HL-60/S4 treated with retinoic acid at 250 ng/mL for 4 days and 3 days (cell line): ENCODE results near the gene SNX9.
"Not testable (repeated sequence)": the region's sequence is repeated elsewhere in the genome, so short reads cannot be mapped to it uniquely, and the experiment has no call there.

Source experiments
- in situ Hi-C: fragments of 300-500 bp; cut with MboI; formaldehyde crosslinking; loops from 2 replicates; pipeline ENCODE4 v1.7.0; 2022; ENCODE audit warnings: low sequenced_read_pairs

The SNX9 gene

GRCh38 chr6:157946865-157947532 lies 124.0 kb downstream of the SNX9 start:
- in situ Hi-C loops, result no loop called here

GRCh38 chr6:157950899-157951298 lies 127.9 kb downstream of the SNX9 start:
- in situ Hi-C loops, result not testable (repeated sequence)

DNA sequence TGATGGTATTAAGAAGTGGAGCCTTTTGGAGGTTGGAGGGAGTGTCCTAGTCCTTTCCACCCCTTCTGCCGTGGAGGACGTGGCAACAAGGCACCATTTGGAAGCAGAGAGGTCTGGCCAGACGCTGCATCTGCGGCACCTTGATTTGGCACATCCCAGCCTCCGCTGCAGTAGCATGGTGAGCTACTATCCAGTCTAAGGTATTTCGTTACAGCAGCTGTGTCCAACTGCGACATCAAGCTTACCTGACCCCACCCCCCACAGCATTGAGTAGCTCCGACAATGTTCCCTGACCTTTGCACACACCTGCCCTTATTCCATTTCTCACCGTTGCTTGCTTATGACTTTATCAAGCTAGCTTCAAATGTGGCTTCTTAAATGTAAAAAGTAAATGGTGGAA lies 128.8 kb downstream of the SNX9 start:
- in situ Hi-C loops, result no loop called here

DNA sequence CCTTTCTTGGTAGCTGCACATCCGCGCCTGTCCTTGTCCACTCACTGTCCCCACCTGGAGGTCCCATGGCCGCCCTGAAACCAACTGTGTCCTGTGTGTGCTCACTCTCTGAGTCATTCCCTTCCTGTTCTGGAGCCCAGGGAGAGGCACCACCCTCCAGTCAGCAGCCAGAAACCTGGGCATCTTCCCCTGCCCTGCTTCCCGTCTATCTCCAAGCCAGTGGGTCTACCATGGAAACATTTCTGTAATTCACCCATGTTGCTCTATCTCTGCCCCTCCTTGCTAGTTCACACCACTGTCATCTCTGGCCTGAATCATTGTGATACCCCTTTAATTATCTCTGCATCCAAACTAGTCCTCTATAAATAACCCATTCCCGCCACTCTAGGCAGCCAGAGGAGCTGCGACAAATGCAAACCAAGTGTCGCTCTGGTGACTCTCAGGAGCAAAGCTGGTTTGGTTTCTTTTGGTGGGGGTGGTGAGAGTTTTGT lies 129.9 kb downstream of the SNX9 start:
- in situ Hi-C loops, result no loop called here

DNA sequence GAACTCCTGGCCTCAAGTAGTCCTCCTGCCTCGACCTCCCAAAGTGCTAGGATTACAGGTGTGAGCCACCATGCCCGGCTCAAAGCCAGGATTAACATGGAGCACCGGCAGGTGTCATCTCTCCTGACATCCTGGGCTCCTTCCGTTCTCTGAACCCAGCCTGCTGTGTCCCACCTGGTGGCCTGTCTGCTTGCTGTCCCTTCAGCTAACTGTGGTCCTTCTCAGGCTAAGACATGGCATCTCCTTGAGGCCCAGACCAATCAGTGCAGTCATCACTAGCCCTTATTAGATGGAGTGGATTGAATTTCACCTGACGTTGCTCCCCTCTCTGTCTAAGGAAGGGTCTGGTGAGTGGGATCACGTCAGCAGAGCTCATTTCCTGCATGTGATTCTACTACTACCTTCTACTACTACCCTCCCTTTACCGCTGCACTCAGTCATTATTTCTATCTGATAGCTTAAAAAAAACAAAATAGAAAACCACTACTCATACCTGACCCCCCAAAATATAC lies 130.6 kb downstream of the SNX9 start:
- in situ Hi-C loops, result no loop called here

GRCh38 chr6:157954150-157955117 lies 131.4 kb downstream of the SNX9 start:
- in situ Hi-C loops, result no loop called here

GRCh38 chr6:157955675-157956074 lies 132.6 kb downstream of the SNX9 start:
- in situ Hi-C loops, result no loop called here

- in situ Hi-C loops, result no loop called here
These were observed 133.2 kb downstream of the SNX9 start for GRCh38 chr6:157956171-157956730.

DNA sequence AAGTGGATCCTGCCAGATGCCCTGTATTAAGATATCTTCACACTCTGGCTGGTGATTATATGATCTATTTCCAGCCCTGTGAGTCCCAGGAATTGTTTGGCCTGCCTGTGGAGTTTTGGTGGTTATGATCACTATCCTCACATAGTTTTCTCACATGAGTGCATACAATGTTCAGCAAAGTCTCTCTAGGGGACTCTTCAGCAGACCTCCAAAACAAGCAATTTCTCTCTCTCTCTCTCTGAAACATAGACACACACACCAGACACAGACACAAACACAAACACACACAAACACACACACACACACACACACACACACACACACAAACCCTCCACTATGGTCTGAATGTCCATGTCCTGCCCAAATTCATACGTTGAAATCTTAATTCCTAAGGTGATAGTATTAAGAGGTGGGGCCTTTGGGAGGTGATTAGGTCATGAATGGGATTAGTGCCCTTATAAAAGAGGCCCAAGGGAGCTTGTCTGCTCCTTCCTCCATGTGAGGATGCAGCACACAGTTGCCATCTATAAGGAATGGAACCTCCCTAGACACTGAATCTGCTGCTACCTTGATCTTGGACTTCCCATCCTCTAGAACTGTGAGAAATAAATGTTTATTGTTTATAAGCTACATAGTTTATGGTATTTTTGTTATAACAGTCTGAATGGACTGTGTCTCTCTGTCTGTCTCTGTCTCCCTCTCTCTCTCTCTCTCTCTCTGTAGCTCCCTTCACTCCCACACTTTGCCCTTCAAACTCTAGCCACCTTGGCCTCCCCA lies 136.6 kb downstream of the SNX9 start:
- in situ Hi-C loops, result no loop called here

DNA sequence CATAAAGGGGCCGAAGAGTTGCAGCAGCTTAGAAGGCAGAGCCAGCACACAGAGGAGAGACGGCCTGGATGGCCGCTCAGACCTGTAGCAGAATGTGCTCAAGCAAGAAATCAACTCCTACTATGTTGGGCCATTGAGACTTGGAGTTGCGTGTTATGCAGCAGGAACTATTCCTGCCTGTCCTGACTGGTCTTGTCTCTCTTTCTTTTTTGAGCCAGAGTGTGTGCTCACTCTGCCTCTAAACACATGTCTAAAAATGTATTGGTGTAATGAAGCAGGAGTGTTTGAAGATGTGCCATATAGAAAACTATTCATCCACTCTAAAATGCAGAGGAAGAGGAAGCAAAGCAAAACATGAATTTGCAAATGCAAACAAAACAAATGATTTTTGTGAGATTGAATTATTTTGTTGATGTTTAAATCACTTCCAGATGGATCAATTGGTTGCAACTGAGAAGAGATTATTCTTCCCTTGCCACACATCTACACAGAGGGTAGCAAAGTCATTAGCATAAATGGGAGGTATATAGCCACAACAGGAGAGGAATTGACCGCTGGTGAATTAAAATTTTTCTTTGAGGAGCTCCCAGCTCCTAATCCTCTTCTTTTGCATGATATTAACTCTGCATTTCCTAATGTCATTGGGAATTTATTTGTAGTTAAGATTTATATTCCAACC lies 138.2 kb downstream of the SNX9 start:
- in situ Hi-C loops, result no loop called here

DNA sequence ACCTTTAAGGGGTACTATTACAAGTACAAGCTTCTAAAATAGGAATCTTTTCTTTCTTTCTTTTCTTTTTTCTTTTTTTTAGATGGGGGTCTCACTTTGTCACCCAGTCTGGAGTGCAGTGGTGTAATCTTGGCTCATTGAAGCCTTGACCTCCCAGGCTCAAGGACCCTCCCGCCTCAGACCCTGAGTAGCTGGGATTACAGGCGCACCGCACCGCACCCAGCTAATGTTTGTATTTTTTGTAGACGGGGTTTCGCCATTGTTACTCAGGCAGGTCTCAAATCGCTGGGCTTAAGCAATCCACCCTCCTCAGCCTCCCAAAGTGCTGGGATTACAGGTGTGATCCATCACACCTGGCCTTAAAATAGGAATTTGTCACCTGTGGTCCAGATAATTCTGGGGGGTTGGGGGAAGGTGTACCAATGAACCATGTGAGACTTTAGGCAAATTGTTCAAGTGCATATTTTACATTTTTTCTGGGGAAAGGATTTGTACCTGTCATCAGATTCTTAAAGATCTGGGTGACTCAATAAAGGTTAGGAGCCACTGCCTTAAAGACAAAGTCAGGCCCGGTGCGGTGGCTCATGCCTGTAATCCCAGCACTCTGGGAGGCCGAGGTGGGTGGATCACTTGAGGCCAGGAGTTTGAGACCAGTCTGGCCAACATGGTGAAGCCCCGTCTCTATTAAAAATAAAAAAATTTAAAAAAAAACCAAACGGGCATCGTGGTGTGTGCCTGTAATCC lies 139.0 kb downstream of the SNX9 start:
- in situ Hi-C loops, result no loop called here

- in situ Hi-C loops, result no loop called here
These were observed 139.7 kb downstream of the SNX9 start for GRCh38 chr6:157962601-157963302.

GRCh38 chr6:157964100-157964499 lies 141.1 kb downstream of the SNX9 start:
- in situ Hi-C loops, result no loop called here

DNA sequence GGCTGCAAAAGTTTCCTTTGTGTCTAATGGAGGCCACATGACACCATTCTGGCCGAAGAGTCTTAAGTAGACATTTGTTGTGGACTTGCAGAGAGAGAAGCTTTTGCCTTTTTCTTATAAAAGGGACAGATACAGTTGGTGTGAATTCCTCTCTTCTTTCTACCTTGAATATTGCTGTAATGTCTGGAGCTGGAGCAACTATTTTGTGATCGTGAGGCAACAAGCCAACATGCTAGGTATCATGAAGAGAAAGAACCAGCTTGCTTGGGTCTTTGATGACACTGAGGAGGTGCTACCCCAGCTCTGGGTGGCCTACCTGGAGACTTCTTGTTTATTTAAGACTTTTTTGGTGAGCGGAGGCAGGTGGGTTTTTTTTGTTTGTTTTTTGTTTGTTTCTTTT lies 142.3 kb downstream of the SNX9 start:
- in situ Hi-C loops, result no loop called here

GRCh38 chr6:157966589-157966977 lies 143.5 kb downstream of the SNX9 start:
- in situ Hi-C loops, result no loop called here

DNA sequence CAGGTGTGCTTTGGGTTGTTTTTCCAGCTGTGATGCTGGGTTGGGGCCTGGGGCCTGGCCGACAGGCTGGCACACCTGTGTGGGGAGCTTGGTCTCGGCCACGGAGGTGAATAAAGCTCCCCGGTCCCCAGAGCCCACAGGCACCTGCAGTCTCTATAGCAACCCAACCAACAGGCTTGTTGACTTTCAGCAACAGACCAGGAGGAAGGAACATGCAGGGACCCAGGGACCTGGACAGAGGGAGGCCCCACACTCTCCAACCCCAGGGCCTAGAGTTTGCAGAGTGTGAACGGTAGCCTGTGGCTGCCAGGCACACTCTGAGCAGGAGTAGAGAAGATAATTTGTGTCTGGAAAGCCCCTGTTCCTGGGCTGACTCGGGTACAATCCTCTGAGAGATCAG lies 144.0 kb downstream of the SNX9 start:
- in situ Hi-C loops, result no loop called here

DNA sequence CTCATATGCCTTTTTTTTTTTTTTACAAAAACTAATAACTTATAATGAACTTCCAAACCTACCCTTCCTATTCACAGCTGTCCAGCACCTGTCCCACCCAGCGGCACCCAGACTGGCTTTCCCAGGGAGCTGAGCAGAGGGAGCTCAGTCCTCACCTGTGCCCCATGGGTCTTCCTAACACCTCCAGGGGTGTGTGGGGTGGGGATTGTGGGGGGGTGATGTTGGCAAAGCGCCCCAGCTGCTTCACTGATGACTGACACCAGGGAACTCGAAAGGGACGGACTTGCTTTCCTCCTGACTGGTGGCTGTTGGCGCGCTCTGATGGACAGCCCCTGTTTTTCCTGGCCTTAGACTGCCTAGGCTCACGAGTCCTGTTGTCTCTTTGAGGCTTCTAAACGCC lies 144.4 kb downstream of the SNX9 start:
- in situ Hi-C loops, result no loop called here

- in situ Hi-C loops, result not testable (repeated sequence)
These were observed 149.1 kb downstream of the SNX9 start for GRCh38 chr6:157972177-157972576.

DNA sequence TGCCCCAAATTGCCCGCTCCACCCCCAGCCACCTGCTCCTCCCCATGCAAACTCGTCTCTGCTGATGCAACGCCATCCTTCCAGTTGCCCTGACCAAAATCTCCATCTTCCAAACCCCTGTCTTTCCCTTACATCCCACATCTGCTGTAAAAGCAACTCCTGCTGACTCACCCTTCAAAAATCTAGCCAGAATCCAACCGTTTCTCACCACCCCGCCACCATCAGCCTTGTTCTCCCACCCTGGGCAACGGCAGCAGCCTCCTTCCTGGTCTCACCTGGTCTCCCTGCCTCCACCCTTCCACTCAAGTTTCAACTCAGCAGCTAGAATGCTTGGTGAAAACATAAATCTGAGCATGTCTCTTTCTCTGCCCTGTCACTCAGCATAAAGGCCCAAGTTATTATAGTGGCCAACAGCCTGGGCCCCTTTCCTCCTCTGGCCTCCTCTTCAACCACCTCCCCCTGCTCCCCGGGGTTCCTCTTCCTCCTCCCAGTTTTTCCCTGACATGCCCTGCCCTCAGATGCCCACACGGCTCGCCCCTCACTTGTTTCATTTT lies 151.4 kb downstream of the SNX9 start:
- in situ Hi-C loops, result no loop called here
